NAMALWA (cell line): Measurements from ENCODE around the gene THBS1.
A peak's percentile ranks its signal among the peaks of the same experiment; 100 is the strongest.

Source experiments
- DNase-seq: peaks from one replicate; pipeline ENCODE4 v3.0.0-alpha.2; 2015; ENCODE audit warnings: low spot score

THBS1 gene

GRCh38 chr15:39574427-39574826 is 6.5 kb upstream of the THBS1 start:
- no peak for DNase-seq

GRCh38 chr15:39575180-39575579 is 5.7 kb upstream of the THBS1 start:
- no peak for DNase-seq

- no peak for DNase-seq
Measured at GRCh38 chr15:39578851-39579486, 1.9 kb upstream of the THBS1 start.

- no peak for DNase-seq
Measured at GRCh38 chr15:39579487-39580116, 1.3 kb upstream of the THBS1 start.

- peak; percentile 69 for DNase-seq
Measured at GRCh38 chr15:39580117-39580484, 778 bp upstream of the THBS1 start.

GRCh38 chr15:39581242-39581792 is 438 bp downstream of the THBS1 start:
- no peak for DNase-seq

- no peak for DNase-seq
Measured at GRCh38 chr15:39581793-39582285, 960 bp downstream of the THBS1 start.

GRCh38 chr15:39582286-39582976 is 1.6 kb downstream of the THBS1 start:
- DNase-seq = no peak

- no peak for DNase-seq
Measured at GRCh38 chr15:39582977-39583595, 2.2 kb downstream of the THBS1 start.

GRCh38 chr15:39583596-39584265 is 2.9 kb downstream of the THBS1 start:
- peak; percentile 36 for DNase-seq

GRCh38 chr15:39584266-39584659 is 3.4 kb downstream of the THBS1 start:
- DNase-seq = no peak

GRCh38 chr15:39584662-39585388 is 3.9 kb downstream of the THBS1 start:
- no peak for DNase-seq

GRCh38 chr15:39585389-39585841 is 4.5 kb downstream of the THBS1 start:
- DNase-seq = no peak

GRCh38 chr15:39585871-39586301 is 5.0 kb downstream of the THBS1 start:
- no peak for DNase-seq

- DNase-seq = no peak
Measured at GRCh38 chr15:39586387-39587095, 5.7 kb downstream of the THBS1 start.

GRCh38 chr15:39587096-39587721 is 6.3 kb downstream of the THBS1 start:
- DNase-seq = no peak

GRCh38 chr15:39587731-39588530 is 7.1 kb downstream of the THBS1 start:
- no peak for DNase-seq

- no peak for DNase-seq
Measured at GRCh38 chr15:39588531-39589192, 7.8 kb downstream of the THBS1 start.
